GM19452 (cell line): ENCODE results near the gene POT1.

ENCODE experiments used
- ATAC-seq: cut with Tn5 transposase; IDR thresholded peaks from one replicate; pipeline ENCODE4 v1.9.1; 2021; ENCODE audit not compliant: unreplicated experiment

The POT1 gene

GRCh38 chr7:124811341-124811740, 118.3 kb downstream of the POT1 start:
- ATAC-seq = no peak

- no peak for ATAC-seq
These were observed 119.0 kb downstream of the POT1 start for GRCh38 chr7:124810605-124811004.

GRCh38 chr7:124808206-124808605, 121.4 kb downstream of the POT1 start:
- ATAC-seq = no peak

GRCh38 chr7:124801330-124801895, 128.2 kb downstream of the POT1 start:
- ATAC-seq = no peak

GRCh38 chr7:124800386-124800785, 129.2 kb downstream of the POT1 start:
- ATAC-seq = no peak

GRCh38 chr7:124799448-124799847, 130.2 kb downstream of the POT1 start:
- ATAC-seq = no peak

GRCh38 chr7:124796771-124797170, 132.9 kb downstream of the POT1 start:
- ATAC-seq = no peak

GRCh38 chr7:124792696-124793095, 136.9 kb downstream of the POT1 start:
- no peak for ATAC-seq

- ATAC-seq = no peak
These were observed 137.6 kb downstream of the POT1 start for GRCh38 chr7:124792002-124792401.

- ATAC-seq = no peak
These were observed 138.2 kb downstream of the POT1 start for GRCh38 chr7:124791426-124791825.

GRCh38 chr7:124790645-124791044, 139.0 kb downstream of the POT1 start:
- ATAC-seq = no peak

GRCh38 chr7:124785994-124786393, 143.6 kb downstream of the POT1 start:
- ATAC-seq = no peak

GRCh38 chr7:124784879-124785818, 144.5 kb downstream of the POT1 start:
- ATAC-seq = no peak

- no peak for ATAC-seq
These were observed 146.4 kb downstream of the POT1 start for GRCh38 chr7:124783271-124783670.

- no peak for ATAC-seq
These were observed 147.5 kb downstream of the POT1 start for GRCh38 chr7:124781907-124782734.

GRCh38 chr7:124781418-124781817, 148.2 kb downstream of the POT1 start:
- no peak for ATAC-seq

GRCh38 chr7:124780608-124781007, 149.0 kb downstream of the POT1 start:
- ATAC-seq = no peak

- no peak for ATAC-seq
These were observed 149.6 kb downstream of the POT1 start for GRCh38 chr7:124780056-124780455.

GRCh38 chr7:124779620-124780019, 150.0 kb downstream of the POT1 start:
- no peak for ATAC-seq

GRCh38 chr7:124779194-124779593, 150.4 kb downstream of the POT1 start:
- no peak for ATAC-seq

- ATAC-seq = no peak
These were observed 152.4 kb downstream of the POT1 start for GRCh38 chr7:124777268-124777667.

- no peak for ATAC-seq
These were observed 153.5 kb downstream of the POT1 start for GRCh38 chr7:124776153-124776552.
